BE2C (cell line): ENCODE data around the gene FAM171A2.

Source experiments
- DNase-seq: peaks from one replicate; pipeline ENCODE4 v3.0.0-alpha.2; 2020
- H3K27me3 ChIP-seq: fragments of 250-450 bp; sonication (Bioruptor Pico); 2 replicates; pipeline ENCODE4 v1.5.1; 2020; ENCODE audit warnings: mild to moderate bottlenecking
- H3K36me3 ChIP-seq: fragments of 250-450 bp; sonication (Bioruptor Pico); 2 replicates; pipeline ENCODE4 v1.5.1; 2020; ENCODE audit warnings: mild to moderate bottlenecking
- H3K4me1 ChIP-seq: fragments of 250-450 bp; sonication (Bioruptor Pico); 2 replicates; pipeline ENCODE4 v1.5.1; 2020
- H3K4me3 ChIP-seq: 2 replicates; pipeline ENCODE4 v1.5.1; 2011; ENCODE audit warnings: low read depth, low read length
- H3K9me3 ChIP-seq: fragments of 250-450 bp; sonication (Bioruptor Pico); 2 replicates; pipeline ENCODE4 v1.5.1; 2020
- CTCF ChIP-seq: IDR thresholded peaks from 2 replicates; pipeline ENCODE4 v1.5.1; 2012; ENCODE audit warnings: mild to moderate bottlenecking, low read depth, low read length

Gene FAM171A2

DNA sequence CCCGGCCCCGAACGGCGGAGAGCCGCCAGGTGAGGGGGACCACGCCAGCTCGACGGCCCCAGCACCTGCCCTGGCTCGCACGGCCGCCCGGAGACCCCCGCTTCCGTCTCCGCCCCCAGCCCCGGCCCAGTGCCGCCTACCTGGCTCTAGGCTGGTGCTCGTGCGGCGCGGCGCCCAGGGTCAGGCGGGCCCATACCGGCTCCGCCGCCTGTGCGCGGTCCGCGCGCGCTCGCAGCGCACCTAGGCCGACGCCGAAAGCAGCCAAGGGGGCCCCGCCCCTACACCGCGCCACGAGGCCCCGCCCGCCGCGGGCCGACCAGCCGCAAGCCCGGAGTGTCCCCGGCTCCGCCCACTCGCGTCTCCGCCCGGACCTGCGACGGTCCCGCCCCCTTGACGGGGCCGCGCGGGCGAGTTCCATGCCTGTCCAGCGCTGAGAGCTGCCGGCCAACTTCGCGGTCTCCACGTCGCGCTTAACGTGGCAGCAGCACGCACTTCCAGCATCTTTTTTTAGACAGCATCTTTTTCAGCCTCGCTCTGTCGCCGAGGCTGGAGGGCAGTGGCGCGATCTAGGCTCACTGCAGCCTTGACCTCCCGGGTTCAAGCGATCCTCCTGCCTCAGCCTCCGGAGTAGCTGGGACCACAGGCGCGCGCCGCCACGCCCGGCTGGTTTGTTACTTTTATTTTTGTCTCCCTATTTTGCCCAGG, 38.9 kb downstream of the FAM171A2 start, which contains the start of gene SLC25A39:
TSS of gene SLC25A39 (minus strand) at position 253 of the 705 bp plus-strand sequence. CDS start 1,261 bp downstream, outside the sequence.
- Histone ChIP-seq H3K4me1 (no peaks in the 10 kb centered on the region), H3K27me3 (no peaks in the 10 kb centered on the region), H3K4me3 (peak within 1 kb of the TSS; percentile 93), H3K36me3 (peaks cover 31% of the 10 kb centered on the region), H3K9me3 (no peaks in the 10 kb centered on the region)
- TF ChIP-seq CTCF: no peak
- peak; percentile 96 for DNase-seq

DNA sequence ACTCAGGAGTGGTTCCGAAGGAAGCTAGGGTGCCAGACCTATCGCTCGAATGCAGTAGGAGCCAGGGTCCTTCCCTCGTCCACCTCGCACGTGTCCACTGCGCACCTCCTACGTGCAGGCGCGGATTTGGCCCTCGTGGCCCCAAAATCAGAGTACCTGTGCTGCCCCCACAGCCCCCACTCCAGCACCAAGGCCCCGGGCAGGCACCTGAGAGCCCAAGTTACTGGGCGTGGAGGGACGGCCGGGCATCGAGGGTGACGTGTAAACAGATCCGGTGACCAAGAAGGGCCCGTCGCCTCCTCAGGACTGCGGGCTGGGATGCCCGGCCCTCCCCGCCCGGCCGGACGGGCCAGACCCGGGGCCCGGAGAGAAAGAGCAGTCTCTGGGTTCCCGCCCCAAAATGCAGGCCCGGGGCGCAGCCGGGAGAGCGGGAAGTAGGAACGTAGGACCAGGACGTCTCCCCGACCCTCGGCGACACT, 39.5 kb downstream of the FAM171A2 start:
- H3K4me1 ChIP-seq: no peaks in the 10 kb centered on the region
- DNase-seq: no peak
- no peaks in the 10 kb centered on the region for H3K9me3 ChIP-seq
- peaks cover 37% of the 10 kb centered on the region for H3K36me3 ChIP-seq
- H3K4me3 ChIP-seq: peak overlapping the region; percentile 93
- TF ChIP-seq CTCF: no peak
- H3K27me3 ChIP-seq: no peaks in the 10 kb centered on the region

DNA sequence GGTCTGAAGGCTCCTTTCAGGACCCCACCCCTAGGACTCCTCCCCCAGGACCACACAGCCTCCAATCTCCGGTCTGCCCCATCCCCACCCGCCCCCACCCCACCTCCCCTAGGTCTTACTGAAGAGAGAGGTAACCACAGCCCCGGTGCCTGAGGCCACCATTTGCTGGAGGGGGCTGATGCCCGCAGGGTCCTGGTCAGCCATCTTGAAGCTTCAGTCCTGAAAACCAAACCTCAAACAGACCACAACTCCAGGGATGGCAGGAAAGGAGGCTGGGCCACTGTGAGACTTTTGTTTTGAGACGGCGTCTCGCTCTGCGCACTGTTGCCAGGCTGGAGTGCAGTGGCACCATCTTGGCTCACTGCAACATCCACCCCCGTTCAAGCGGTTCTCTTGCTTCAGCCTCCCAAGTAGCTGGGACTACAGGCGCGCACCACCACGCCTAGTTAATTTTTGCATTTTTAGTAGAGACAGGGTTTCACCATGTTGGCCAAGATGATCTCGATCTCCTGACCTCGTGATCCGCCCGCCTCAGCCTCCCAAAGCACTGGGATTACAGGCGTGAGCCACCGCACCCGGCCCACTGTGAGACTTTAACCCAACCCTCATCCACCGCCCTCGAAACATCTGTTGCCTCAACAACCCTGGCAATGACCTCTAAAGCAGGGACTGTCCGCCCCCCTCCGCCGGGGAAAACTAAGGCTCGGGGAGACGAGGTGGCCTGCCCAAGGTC, 40.1 kb downstream of the FAM171A2 start:
- H3K4me1 ChIP-seq: no peaks in the 10 kb centered on the region
- no peak for TF ChIP-seq CTCF
- H3K27me3 ChIP-seq: no peaks in the 10 kb centered on the region
- H3K4me3 ChIP-seq: peak overlapping the region; percentile 93
- no peak for DNase-seq
- no peaks in the 10 kb centered on the region for H3K9me3 ChIP-seq
- H3K36me3 ChIP-seq: peaks cover 43% of the 10 kb centered on the region

GRCh38 chr17:44322236-44322895, 41.3 kb downstream of the FAM171A2 start:
- no peaks in the 10 kb centered on the region for H3K9me3 ChIP-seq
- peaks cover 47% of the 10 kb centered on the region for H3K36me3 ChIP-seq
- no peak for TF ChIP-seq CTCF
- no peaks in the 10 kb centered on the region for H3K27me3 ChIP-seq
- H3K4me1 ChIP-seq: no peaks in the 10 kb centered on the region
- no peak overlapping the region for H3K4me3 ChIP-seq
- no peak for DNase-seq

DNA sequence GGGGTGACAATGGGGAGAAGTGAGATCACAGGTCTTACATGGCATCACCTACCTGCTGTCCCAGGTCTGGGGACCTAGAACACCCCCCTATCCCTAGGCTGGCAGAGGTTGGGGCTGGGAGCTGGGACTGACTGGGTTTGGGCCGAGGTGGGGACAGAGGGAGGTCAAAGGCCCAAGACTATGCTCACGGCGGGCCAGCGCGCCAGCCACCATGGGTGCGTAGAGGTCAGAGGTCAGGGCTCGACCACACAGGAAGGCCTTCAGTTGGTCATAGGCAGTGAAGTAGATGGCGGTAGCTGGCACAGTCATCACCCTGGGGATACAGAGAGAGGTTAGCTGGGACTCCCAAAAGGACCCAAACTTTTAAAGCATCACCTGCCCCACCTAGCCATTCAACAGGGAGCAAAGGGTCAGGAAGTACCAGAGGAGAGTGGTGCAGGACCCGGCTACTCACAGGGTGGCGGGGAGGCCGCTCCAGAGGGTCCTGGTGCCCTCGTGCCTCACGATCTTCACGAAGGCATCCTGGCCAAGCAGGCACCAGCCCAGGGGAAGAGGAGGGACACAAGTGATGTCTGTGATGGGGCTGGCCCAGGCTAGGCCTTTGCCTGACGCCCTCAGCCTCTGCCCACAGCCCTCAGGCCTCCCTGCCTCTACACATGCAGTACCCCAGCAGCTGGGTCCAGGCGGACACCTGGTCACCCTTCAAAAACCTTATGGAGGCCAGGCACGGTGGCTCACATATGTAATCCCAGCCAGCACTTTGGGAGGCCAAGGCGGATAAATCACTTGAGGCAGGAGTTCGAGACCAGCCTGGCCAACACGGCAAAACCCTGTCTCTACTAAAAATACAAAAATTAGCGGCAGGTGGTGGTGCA, 42.2 kb downstream of the FAM171A2 start:
- H3K9me3 ChIP-seq: no peaks in the 10 kb centered on the region
- no peaks in the 10 kb centered on the region for H3K4me1 ChIP-seq
- TF ChIP-seq CTCF: no peak
- DNase-seq: no peak
- H3K4me3 ChIP-seq: no peak overlapping the region
- H3K36me3 ChIP-seq: peaks cover 47% of the 10 kb centered on the region
- no peaks in the 10 kb centered on the region for H3K27me3 ChIP-seq
